HUES64 (cell line): ENCODE results near the gene RNF115.

ENCODE experiments used
- H3K27ac ChIP-seq: 2 replicates; pipeline ENCODE4 v1.7.0; 2013; ENCODE audit warnings: low read depth, low read length, inconsistent platforms
- H3K27me3 ChIP-seq: 2 replicates; pipeline ENCODE4 v1.6.1; 2013; ENCODE audit warnings: mild to moderate bottlenecking, low read length; ENCODE audit not compliant: insufficient read depth
- H3K36me3 ChIP-seq: 2 replicates; pipeline ENCODE4 v1.6.1; 2013; ENCODE audit warnings: mild to moderate bottlenecking, low read length; ENCODE audit not compliant: insufficient read depth
- H3K4me1 ChIP-seq: 2 replicates; pipeline ENCODE4 v1.6.1; 2013; ENCODE audit warnings: mild to moderate bottlenecking, low read length, moderate library complexity; ENCODE audit not compliant: insufficient read depth
- H3K4me3 ChIP-seq: 2 replicates; pipeline ENCODE4 v1.5.1; 2013; ENCODE audit warnings: mild to moderate bottlenecking, low read length, moderate library complexity
- H3K9ac ChIP-seq: 2 replicates; pipeline ENCODE4 v1.6.1; 2013; ENCODE audit warnings: mild to moderate bottlenecking, low read depth, low read length
- H3K9me3 ChIP-seq: 2 replicates; pipeline ENCODE4 v1.6.1; 2013; ENCODE audit warnings: low read depth, low read length; ENCODE audit not compliant: insufficient read depth
- WGBS: fragments of 150-250, 120-280 bp; methylation state at CpG from one replicate; pipeline ENCODE4 v1.1.7; 2013; ENCODE audit warnings: missing lambda C conversion rate; 5-methylcytosine and 5-hydroxymethylcytosine counted together

RNF115 gene

GRCh38 chr1:145707183-145707867 lies 116.6 kb downstream of the RNF115 start, which contains the start of gene PDZK1:
Gene PDZK1 (minus strand): TSS chr1:145707368. CDS start chr1:145688021, 19,347 bp downstream.
- Histone ChIP-seq H3K36me3 (no peaks in the 10 kb centered on the region), H3K4me1 (peaks cover 4% of the 10 kb centered on the region; the same call in 1 of the 2 replicates), H3K27ac (no peak within 1 kb of the TSS), H3K9ac (no peak within 1 kb of the TSS), H3K9me3 (no peaks in the 10 kb centered on the region), H3K27me3 (no peaks in the 10 kb centered on the region), H3K4me3 (no peak within 1 kb of the TSS)
- 79% methylated on average over 5 of the region's 9 CpGs for WGBS

- no peaks in the 10 kb centered on the region for H3K27me3 ChIP-seq
- WGBS, result 100% methylated on average over 2 of the region's 2 CpGs
- no peak overlapping the region for H3K4me3 ChIP-seq
- no peaks in the 10 kb centered on the region for H3K36me3 ChIP-seq
- peaks cover 4% of the 10 kb centered on the region; the same call in 1 of the 2 replicates for H3K4me1 ChIP-seq
- H3K9me3 ChIP-seq, result no peaks in the 10 kb centered on the region
- H3K9ac ChIP-seq, result no peak overlapping the region
- H3K27ac ChIP-seq, result no peak overlapping the region
These were observed 117.7 kb downstream of the RNF115 start for GRCh38 chr1:145706086-145706664.

- H3K36me3 ChIP-seq, result no peaks in the 10 kb centered on the region
- H3K4me3 ChIP-seq, result no peak overlapping the region
- no peaks in the 10 kb centered on the region for H3K27me3 ChIP-seq
- H3K4me1 ChIP-seq, result peaks cover 4% of the 10 kb centered on the region; the same call in 1 of the 2 replicates
- H3K9ac ChIP-seq, result no peak overlapping the region
- WGBS, result 94% methylated on average over 7 of the region's 7 CpGs
- H3K27ac ChIP-seq, result no peak overlapping the region
- H3K9me3 ChIP-seq, result no peaks in the 10 kb centered on the region
These were observed 118.3 kb downstream of the RNF115 start for GRCh38 chr1:145705622-145706021.

GRCh38 chr1:145702826-145703225 lies 121.1 kb downstream of the RNF115 start:
- WGBS, result 93% methylated on average over 7 of the region's 7 CpGs
- no peak overlapping the region for H3K4me3 ChIP-seq
- no peaks in the 10 kb centered on the region for H3K36me3 ChIP-seq
- H3K9me3 ChIP-seq, result no peaks in the 10 kb centered on the region
- no peak overlapping the region for H3K27ac ChIP-seq
- peaks cover 4% of the 10 kb centered on the region; the same call in 1 of the 2 replicates for H3K4me1 ChIP-seq
- H3K27me3 ChIP-seq, result no peaks in the 10 kb centered on the region
- H3K9ac ChIP-seq, result no peak overlapping the region

GRCh38 chr1:145702052-145702451 lies 121.8 kb downstream of the RNF115 start:
- H3K27ac ChIP-seq, result no peak overlapping the region
- no peaks in the 10 kb centered on the region for H3K4me1 ChIP-seq
- no peaks in the 10 kb centered on the region for H3K9me3 ChIP-seq
- no peak overlapping the region for H3K9ac ChIP-seq
- H3K36me3 ChIP-seq, result no peaks in the 10 kb centered on the region
- 81% methylated on average over 2 of the region's 2 CpGs for WGBS
- no peaks in the 10 kb centered on the region for H3K27me3 ChIP-seq
- H3K4me3 ChIP-seq, result no peak overlapping the region

- Histone ChIP-seq H3K9ac (no peak overlapping the region), H3K9me3 (no peaks in the 10 kb centered on the region), H3K27ac (no peak overlapping the region), H3K36me3 (no peaks in the 10 kb centered on the region), H3K4me1 (no peaks in the 10 kb centered on the region), H3K4me3 (no peak overlapping the region), H3K27me3 (no peaks in the 10 kb centered on the region)
- 89% methylated on average over 2 of the region's 2 CpGs for WGBS
These were observed 122.5 kb downstream of the RNF115 start for GRCh38 chr1:145701306-145701862.

GRCh38 chr1:145696630-145696960 lies 127.3 kb downstream of the RNF115 start:
- WGBS, result 97% methylated on average over 3 of the region's 3 CpGs
- Histone ChIP-seq H3K27me3 (no peaks in the 10 kb centered on the region), H3K4me3 (no peak overlapping the region), H3K9ac (no peak overlapping the region), H3K27ac (no peak overlapping the region), H3K4me1 (no peaks in the 10 kb centered on the region), H3K9me3 (no peaks in the 10 kb centered on the region), H3K36me3 (no peaks in the 10 kb centered on the region)

GRCh38 chr1:145695821-145696629 lies 127.9 kb downstream of the RNF115 start:
- Histone ChIP-seq H3K4me1 (no peaks in the 10 kb centered on the region), H3K27me3 (no peaks in the 10 kb centered on the region), H3K9ac (no peak overlapping the region), H3K27ac (no peak overlapping the region), H3K4me3 (no peak overlapping the region), H3K36me3 (no peaks in the 10 kb centered on the region), H3K9me3 (no peaks in the 10 kb centered on the region)
- 89% methylated on average over 5 of the region's 5 CpGs for WGBS

GRCh38 chr1:145692785-145693443 lies 131.0 kb downstream of the RNF115 start:
- no peaks in the 10 kb centered on the region for H3K9me3 ChIP-seq
- H3K36me3 ChIP-seq, result no peaks in the 10 kb centered on the region
- 93% methylated on average over 11 of the region's 11 CpGs for WGBS
- H3K4me3 ChIP-seq, result no peak overlapping the region
- no peak overlapping the region for H3K27ac ChIP-seq
- no peaks in the 10 kb centered on the region for H3K27me3 ChIP-seq
- H3K9ac ChIP-seq, result no peak overlapping the region
- H3K4me1 ChIP-seq, result no peaks in the 10 kb centered on the region

- no peaks in the 10 kb centered on the region for H3K4me1 ChIP-seq
- H3K4me3 ChIP-seq, result no peak overlapping the region
- 86% methylated on average over 5 of the region's 5 CpGs for WGBS
- no peaks in the 10 kb centered on the region for H3K36me3 ChIP-seq
- H3K9me3 ChIP-seq, result no peaks in the 10 kb centered on the region
- H3K9ac ChIP-seq, result no peak overlapping the region
- H3K27me3 ChIP-seq, result no peaks in the 10 kb centered on the region
- no peak overlapping the region for H3K27ac ChIP-seq
These were observed 133.0 kb downstream of the RNF115 start for GRCh38 chr1:145690587-145691558.
